RPMI8226 (cell line): ENCODE measurements around the gene REM1.

Experiments
- DNase-seq: peaks from one replicate; pipeline ENCODE4 v3.0.0-alpha.2; 2015

REM1 gene

DNA sequence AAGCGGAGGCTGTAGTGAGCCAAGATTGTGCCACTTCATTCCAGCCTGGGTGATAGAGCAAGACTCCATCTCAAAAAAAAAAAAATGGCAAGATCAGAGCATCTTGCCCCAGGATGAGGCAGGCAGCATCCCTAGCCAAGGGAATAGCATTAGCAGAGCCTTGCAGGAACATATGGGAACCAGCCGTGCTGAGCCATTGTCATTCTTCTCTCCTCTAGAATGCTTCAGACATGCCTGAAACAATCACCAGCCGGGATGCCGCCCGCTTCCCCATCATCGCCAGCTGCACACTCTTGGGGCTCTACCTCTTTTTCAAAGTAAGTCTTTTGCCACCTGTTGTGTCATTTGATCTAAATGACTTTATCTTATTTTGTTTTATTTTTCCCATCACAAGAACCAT lies 52.2 kb downstream of the REM1 start:
- no peak for DNase-seq
